SH-SY5Y (cell line): Measurements from ENCODE around the gene MEAK7.

Experiments
- GATA2 ChIP-seq: IDR thresholded peaks from 2 replicates; pipeline ENCODE4 v1.6.1; 2011; ENCODE audit warnings: mild to moderate bottlenecking, low read depth, low read length
- GATA3 ChIP-seq: IDR thresholded peaks from 2 replicates; pipeline ENCODE4 v1.6.1; 2011; ENCODE audit warnings: low read depth, mild to moderate bottlenecking, low read length, moderate library complexity

- TF ChIP-seq GATA2 (no peak), GATA3 (no peak)
Observed at GRCh38 chr16:84541999-84542817, 37.7 kb upstream of the MEAK7 start.
